Skin epidermis (tissue), 12 donors: Measurements from ENCODE around the gene SELENOO.

Experiments used
- H3K27ac ChIP-seq, 21 experiments: fragments of 200-600 bp; sonication (generic) in 11 of 21; one replicate each; pipeline ENCODE4 v1.5.0; 2020; ENCODE audit warnings: mild to moderate bottlenecking in 3 of 21, inconsistent platforms in 2 of 21, moderate library complexity in 2 of 21
- H3K4me3 ChIP-seq, 7 experiments: fragments of 200-600 bp; sonication (generic) in 2 of 7; one replicate each; pipeline ENCODE4 v1.5.0; 2020; ENCODE audit warnings: inconsistent platforms in 2 of 7, mild to moderate bottlenecking in 2 of 7, moderate library complexity in 1 of 7

Gene SELENOO

DNA sequence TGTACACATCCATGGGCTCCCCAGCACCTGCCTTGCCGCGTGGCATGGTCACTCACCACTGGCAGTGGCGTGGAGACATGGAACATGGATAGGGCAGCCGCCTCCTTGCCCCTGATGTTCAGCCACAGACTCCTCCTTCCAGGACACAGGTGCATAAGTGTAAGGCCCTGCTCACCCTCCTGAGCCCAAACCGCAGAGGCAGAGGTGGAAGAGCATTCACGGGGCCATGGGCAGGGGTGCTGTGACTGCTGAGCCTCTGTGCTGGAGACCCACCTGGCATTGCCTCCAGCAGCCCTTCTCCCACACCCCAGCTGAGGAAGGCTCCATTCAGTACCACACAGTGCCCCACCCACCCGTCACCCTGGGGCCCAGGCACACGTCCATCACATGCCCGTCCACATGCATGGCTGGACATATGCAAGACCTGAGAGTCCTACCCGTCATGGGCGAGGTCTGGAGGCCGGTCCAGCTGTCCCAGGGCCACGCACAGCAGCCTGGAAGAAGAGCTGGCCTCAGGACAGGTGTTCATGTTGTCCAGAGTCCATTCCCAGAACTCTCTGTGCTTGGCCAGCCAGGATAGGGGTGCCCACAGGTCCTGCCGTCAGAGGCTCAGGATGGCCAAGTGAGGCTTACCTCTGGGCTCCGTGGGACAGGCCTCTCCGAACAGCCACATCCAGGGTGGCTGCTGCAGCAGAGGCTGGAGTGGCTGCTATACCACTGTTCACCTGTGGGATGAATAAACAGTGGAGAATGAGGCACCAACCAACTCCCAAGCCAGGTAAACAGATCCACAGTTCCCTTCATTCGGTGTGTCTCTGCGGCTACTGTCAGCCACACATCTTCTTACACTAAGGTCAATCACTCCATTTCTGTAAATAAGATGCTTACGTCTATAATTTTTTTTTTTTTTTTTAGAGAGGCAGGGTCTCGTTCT lies 45.7 kb downstream of the SELENOO start:
- H3K27ac ChIP-seq = peak overlapping the region in 5 of 21 experiments; percentile 90 to 96 (median 92)
- H3K4me3 ChIP-seq = peak overlapping the region in 1 of 7 experiments; percentile 86

DNA sequence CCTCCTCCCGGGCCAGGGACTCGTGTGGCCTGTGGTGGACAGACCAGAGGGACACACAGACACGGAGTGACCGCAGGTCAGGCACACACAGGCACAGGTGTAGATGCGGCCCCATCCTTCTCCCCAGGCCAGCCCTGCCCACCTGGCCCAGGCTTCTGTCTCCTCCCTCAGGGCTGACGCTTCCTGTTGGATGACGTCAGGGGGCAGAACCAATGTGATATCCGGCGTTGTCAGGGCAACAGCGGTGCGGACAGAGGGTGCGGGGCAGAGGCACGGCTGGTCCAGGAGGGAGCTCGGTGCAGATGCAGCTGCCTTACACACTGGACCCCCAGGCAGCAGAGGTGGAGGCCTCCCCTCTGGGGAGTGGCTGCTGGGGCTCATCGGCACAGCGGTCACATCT lies 46.9 kb downstream of the SELENOO start:
- H3K4me3 ChIP-seq = no peak overlapping the region
- H3K27ac ChIP-seq = peak overlapping the region in 4 of 21 experiments; percentile 16 to 91 (median 40)

DNA sequence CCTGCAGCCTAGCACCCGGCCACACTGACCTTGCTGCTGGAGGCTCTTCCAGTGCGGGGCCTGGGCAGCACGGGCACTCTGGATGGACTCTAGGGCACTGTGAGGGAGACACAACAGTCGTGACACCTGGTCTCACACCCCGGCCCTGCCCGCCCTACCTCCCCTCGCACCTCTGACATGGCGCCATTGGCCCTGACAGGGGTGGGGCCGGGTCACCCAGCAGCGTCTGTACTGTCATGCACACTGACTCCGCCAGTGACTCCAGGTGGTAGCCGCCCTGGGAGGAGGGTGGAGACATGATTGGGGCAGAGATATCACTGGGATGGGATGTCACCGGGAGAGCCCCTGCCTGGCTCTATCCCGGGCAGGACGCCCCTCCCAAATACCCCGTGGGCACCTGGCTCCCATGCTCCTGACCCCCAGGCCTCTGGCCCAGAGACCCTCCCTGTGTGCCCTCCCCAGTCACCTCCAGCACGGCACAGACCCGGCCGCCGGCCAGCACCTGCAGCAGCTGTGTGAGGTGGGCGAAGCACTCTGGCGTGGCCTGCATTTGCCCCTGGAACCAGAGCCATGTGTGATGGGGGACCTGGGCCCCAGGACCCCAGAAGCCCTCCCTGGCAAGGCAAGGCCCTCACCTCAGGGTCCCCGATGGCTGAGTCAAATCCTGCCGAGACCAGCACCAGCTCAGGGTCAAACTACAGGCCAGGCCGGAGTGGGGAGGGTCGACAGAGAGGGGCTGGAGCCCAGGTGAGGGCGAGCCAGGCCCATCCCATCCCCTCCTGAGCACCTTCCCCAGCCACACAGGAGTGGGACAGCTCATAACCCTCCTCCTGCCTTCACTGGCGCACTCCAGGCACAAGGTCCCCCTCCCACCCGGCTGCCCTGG lies 47.6 kb downstream of the SELENOO start:
- no peak overlapping the region for H3K4me3 ChIP-seq
- peak overlapping the region in 5 of 21 experiments; percentile 8 to 91 (median 31) for H3K27ac ChIP-seq

DNA sequence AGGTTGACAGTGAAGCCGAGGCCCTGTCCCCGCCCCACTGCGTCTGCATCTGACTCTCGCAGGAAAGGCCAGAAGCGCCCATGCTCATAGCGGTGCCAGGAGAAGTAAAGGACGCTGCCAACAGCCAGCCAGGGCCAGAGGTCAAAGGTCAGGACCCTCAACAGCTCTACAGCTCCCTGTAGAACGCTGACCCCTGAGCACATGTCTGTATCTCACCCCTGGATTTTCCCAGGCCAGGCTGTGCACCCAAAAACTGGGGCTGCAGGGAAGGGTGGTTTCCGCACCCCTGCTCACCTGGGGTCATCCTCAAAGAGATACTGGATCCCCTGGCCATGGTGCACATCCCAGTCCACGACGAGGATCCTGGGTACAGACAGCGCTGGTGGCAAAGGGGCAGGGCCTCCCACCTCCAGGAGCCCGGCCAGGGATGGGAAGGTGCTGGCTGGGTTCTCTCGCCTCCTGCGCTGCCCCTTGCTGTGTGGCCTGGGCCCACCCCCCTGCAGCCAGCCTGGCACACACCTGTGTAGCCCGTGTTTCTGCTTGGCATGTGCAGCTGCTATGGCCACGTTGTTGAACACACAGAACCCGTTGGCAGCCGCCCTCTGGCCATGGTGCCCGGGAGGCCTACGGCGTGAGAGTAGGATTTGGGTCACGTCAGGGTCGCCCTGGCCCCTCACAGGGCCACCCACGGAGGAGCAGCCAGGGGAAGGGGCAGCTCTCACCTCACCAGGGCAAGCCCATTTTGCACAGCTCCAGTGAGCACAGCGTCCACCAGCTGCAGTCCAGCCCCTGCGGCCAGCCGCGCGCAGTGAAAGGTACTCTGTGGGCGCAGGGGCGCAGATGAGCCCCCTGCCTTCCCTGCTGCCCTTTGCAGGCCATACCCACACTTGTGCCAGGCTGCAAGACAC lies 48.8 kb downstream of the SELENOO start:
- Histone ChIP-seq H3K4me3 (peak overlapping the region in 3 of 7 experiments; percentile 51 to 72 (median 64)), H3K27ac (peak overlapping the region in 2 of 21 experiments; percentile 84 to 91)

DNA sequence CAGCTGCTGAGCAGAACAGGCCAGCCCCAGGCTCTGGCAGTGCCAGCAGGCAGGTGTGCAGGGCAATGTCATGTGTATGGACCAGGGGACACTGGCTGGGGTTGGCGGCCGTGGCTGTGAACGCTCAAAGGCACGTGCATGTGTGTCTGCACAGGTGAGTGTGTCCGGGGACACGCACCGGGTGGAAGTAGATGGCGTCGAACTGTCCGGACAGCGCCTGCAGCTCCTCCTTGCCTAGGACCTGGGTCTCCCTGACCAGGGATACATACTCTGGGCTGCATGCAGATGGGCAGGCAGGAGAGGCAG lies 49.4 kb downstream of the SELENOO start:
- peak overlapping the region in 13 of 21 experiments; percentile 45 to 91 (median 81) for H3K27ac ChIP-seq
- peak overlapping the region; percentile 51 to 79 (median 65) for H3K4me3 ChIP-seq

DNA sequence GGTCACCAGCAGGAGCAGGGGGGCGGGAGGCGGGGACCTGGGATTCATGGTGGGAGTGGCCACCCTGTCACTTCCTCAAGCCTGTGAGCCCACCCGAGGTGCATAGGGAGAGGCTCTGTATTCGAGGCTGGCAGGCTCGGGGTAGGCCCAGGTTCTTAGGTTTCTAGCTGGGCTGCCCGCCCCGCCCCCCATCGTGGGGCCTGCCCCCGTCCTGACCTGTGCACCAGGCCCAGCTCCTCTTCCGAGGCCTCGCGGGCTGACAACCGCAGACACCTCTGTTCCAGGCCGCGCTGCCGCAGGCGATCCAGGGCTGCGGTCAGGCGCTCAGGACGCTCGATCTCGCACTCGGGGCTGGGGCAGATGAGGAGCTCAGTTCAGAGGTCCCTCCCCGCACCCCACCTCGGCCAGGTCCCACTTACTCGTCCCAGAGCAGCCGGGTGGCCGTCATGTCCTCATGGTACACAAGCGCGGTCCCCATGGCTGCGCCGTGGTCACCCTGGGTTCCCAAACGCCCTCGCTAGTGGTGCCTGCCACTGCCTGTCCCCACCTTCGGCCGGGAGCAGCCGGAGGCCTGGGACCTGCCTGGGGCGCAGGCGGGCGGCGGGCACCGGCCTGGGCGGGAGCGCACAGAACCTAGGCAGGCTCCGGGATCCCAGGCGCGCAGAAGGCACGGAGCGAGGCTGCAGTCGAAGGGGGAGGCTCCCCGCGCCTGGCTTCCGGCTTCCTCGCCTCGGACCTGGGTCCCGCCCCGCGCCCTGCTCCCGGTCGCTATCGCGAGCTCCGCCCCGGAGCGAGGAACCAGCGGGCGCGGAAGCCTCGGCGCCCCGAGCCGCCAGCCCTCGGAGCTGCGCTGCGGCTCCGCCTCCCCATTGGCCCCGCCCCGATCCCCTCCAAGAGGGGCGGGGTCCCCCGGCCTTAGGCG lies 50.0 kb downstream of the SELENOO start, which contains the start of gene HDAC10:
HDAC10 (minus strand) TSS at position 711 of the 922 bp plus-strand sequence; CDS start at position 478, 233 bp downstream.
- H3K27ac ChIP-seq = peak within 1 kb of the TSS in 20 of 21 experiments; percentile 45 to 91 (median 78)

DNA sequence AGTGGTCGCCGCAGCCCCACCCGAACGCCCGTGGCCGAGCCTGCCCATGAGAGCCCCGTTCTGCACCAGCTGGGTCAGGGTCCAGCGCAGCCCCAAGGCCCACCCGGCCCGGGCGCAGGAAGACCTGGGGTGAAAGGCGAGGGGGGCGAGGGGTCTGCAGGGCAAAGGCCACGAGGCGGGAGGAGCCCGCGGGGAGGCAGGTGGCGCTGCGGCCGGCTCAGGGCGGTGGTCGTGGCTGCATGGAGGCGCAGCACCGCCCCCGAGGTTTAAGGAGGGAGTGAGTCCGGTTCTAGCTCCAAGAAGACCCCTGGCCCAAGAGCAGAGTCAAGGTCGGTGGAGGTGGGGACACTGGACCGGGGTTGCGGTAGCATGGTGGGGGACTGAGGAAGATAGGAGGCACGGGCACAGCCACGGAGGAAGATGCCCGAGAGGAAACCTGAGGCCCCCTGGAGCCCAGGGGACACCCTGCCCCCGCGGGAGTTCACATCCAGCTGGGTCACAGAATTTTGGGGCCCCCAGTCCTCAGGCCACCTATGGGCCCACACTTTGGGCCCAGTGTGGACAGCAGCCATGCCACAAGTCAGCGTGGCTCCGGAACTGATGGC lies 50.8 kb downstream of the SELENOO start:
- H3K27ac ChIP-seq = peak overlapping the region in 19 of 21 experiments; percentile 9 to 91 (median 80)
- peak overlapping the region; percentile 51 to 79 (median 65) for H3K4me3 ChIP-seq

More for the DNA sequence above, 50.0 kb downstream of the SELENOO start, which contains the start of gene HDAC10:
- H3K4me3 ChIP-seq = peak within 1 kb of the TSS; percentile 51 to 79 (median 65)

DNA sequence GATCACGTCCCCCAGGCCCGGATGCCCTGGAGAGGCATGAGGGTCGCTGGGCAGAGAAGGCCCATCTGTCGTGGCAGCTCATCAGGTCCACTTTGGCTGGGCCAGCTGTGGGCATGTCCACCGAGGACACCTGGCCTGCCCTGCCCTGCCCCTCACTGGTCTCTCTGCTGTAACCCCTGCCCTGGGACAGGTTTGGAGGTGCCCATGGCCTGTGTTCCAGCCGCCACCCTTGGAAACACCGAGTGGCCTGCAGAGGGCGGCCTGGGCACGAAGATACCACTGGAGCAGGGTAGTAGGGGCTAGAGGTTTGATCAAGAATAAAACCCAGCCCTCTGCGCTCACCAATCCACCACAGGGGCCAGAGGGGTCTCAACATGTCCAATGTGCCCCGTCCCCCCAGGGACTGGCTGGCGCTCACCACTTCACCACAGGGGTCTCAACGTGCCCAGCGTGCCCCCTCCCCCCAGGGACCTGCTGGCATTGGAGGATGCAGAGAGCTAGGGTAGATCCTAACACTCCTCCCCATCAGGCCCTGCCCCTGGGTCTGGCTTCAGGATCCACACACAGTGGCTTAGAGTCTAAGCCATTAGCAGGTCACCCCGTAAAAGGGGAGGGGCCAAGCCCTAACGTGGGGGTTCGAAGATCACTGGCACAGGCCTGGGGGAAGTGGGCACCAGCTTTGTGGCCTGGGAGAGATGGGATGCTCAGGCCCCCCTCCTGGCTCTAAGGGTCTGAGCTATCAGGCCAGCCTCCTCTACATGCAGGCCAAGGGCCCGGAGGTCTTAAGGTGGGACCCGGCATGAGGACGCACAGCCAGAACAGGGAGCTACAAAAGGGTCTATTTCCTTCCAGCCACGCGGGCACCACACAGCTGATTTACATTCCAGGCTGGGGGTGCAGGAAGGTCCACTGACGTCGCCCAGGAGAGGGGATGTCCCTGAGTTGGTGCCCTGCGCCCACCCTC lies 51.6 kb downstream of the SELENOO start:
- peak overlapping the region in 2 of 7 experiments; percentile 65 to 79 for H3K4me3 ChIP-seq
- H3K27ac ChIP-seq = peak overlapping the region in 12 of 21 experiments; percentile 67 to 89 (median 80)

DNA sequence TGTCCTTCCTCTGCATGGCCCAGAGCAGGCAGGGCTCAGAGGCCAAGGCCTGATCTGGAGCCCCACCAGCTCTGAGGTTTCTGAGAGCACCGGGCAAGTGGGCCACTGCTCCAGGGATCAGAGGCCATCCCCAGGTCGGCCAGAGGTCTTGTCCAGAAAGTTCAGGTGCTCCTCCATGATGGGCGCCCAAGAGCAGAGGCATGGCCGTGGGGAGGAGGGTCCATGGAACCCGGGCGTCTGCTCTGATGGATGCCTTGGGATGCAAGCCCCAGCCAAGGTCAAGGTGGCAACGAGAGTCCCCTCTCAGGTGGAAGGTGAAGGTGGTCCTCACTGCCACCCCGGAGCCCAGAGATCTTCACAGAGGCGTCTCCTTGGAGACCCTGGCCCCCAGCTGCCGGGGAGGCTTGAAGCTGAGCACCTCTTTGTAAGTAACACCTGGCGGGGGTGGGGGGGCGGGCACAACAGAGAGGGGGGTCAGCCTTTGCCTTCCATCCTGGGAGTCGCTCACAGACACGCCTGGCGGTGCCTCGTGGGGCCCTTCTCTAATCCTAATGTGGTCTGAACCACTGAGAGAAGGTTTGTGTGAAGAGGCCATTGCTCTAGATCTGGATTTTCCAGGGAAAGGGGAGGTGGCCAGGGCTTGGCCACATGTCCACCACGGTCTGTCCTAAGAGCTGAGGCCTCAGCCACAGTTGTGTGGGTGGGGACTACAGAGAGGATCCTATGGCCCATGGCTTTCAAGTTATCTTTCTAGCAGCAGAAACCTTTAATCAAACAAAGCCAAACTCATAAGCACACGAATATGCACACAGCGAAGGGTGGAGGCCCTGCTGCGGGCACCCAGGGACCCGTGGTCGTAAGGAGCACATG lies 52.5 kb downstream of the SELENOO start:
- Histone ChIP-seq H3K4me3 (no peak overlapping the region), H3K27ac (no peak overlapping the region)

DNA sequence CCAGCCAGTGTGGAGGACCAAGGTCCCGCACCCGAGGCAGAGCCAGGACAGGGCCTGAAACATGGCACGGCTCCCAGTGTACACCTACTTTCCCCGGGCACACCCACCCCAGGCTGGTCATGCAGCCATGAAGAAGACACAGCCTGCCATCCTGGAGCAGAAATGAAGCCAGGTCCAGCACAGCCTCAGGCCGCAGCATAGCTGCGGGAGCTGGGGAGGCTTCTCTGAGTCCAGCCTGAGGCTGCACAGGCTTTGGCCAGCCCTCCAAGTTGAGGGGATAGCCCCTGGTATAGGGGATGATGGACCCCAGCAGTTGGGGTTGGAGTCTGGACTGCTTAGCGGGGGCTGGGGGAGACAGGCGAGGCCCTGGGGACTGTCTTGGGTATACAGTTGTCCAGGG lies 53.1 kb downstream of the SELENOO start:
- Histone ChIP-seq H3K4me3 (no peak overlapping the region), H3K27ac (no peak overlapping the region)

DNA sequence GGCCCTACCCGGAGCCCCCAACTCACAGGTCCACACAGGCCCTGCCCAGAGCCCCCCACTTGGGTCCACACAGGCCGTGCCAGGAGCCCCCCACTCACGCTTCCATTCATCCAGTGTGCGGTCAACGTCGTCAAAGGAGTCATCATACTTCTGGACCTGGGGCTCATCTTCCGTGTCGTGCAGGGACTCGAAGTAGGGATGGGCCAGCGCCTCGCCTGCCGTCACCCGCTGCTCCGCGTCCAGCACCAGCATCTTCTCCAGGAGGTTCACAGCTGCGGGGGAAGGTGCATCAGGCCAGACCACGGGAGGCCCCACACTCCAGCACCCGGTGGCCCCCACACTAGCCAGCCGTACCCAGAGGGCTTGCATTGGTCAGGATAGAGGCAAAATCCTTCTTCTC lies 54.3 kb downstream of the SELENOO start:
- no peak overlapping the region for H3K4me3 ChIP-seq
- no peak overlapping the region for H3K27ac ChIP-seq

DNA sequence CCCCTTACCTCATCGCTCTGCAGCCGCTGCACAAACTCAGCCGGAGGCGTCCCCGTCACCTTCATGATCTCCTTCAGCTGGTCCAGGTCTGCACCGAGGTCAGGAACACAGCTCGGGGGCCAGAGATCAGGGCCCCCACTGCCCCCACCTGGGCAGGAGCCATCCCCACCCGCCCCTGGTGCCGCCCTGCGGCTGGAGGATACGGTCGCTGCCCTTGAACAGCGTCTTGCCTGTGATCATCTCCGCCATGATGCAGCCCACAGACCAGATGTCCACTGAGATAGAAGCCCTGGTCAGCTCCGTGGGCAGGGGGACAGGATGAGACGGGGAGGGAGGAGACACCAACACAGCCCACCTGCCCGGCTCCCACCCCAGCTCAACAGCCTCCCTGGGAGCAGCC lies 54.8 kb downstream of the SELENOO start:
- H3K4me3 ChIP-seq = no peak overlapping the region
- H3K27ac ChIP-seq = no peak overlapping the region

DNA sequence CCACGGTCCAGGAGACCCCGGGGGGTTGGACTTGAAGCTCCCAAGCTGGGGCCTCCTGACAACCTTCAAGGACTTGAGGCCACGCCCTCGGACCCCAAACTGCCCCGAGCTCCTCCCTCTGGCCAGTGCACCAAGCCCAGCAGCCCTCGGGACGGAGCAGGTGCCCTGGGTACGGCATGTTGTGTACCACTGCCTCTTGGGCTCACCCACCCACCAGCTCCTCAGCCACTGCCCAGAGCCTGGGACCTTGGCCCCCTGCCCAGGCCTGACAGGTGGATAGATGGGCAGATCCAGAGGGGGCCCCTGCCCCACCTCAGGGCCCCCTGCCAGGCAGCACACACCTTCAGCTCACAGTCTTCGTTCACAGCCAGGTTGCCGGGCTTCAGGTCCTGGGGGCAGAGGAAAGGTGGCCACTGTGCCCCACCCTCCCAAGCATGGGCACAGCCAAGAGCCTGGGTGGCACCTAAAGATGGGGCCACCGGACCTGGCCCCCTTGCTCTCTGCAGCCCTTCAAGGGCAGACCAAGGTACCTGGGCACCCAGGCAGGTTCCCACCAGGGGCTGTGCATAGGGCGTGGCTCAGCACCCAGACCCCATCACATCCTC lies 55.5 kb downstream of the SELENOO start:
- no peak overlapping the region for H3K4me3 ChIP-seq
- no peak overlapping the region for H3K27ac ChIP-seq

DNA sequence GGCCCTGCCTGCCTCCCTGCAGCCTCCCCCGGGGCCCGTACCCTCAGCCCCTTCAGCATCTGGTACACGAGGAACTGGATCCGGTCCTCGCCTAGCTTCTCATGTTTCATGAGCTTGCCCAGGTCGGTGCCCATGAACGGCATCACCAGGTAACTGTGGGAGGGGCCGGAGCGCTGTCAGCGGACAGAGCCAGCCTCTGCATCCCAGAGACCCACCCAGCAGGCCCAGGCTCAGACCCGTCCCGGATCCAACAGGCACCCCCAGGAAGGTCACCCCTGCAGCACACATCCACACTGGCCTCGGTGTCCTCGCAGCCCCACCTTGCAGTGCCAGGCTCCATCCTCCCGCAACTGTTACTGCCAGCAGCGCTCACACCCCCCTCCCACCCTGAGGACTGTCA lies 56.2 kb downstream of the SELENOO start:
- Histone ChIP-seq H3K4me3 (no peak overlapping the region), H3K27ac (no peak overlapping the region)
